Left lung (tissue), 10 donors: ENCODE measurements around the gene SPI1. TPM values are rescaled to one million over a fixed set of nuclear protein-coding genes. Genes with fewer than 3 reads are reported as not detected.

Experiments used
- ATAC-seq: fragments of 200-7000 bp; cut with Tn5 transposase; one replicate; pipeline ENCODE4 v1.9.1; 2020; ENCODE audit warnings: moderate library complexity
- DNase-seq, 4 donors: peaks; one replicate each; pipeline ENCODE4 v3.0.0-alpha.2; 2013 to 2020
- H3K27ac ChIP-seq, 2 donors: fragments of 200-600 bp; sonication (generic) in 1 of 2; one replicate each; pipeline versions ENCODE4 v1.5.0 to v1.8.0; 2020 to 2021
- H3K27me3 ChIP-seq, 2 donors: fragments of 200-600 bp; sonication (generic) in 1 of 2; one replicate each; pipeline versions ENCODE4 v1.5.0 to v1.8.0; 2020 to 2021
- H3K36me3 ChIP-seq, 2 donors: fragments of 200-600 bp; sonication (generic) in 1 of 2; one replicate each; pipeline versions ENCODE4 v1.5.0 to v1.8.0; 2020 to 2021
- H3K4me1 ChIP-seq, 2 donors: fragments of 200-600 bp; one replicate each; pipeline ENCODE4 v1.8.0; 2021
- H3K4me3 ChIP-seq, 2 donors: fragments of 200-600 bp; sonication (generic) in 1 of 2; one replicate each; pipeline versions ENCODE4 v1.5.0 to v1.8.0; 2020 to 2021; ENCODE audit warnings: mild to moderate bottlenecking in 1 of 2
- H3K9me3 ChIP-seq, 2 donors: fragments of 200-600 bp; sonication (generic) in 1 of 2; one replicate each; pipeline versions ENCODE4 v1.5.0 to v1.8.0; 2020 to 2021
- CTCF ChIP-seq, 2 donors: fragments of 200-600 bp; sonication (generic) in 1 of 2; IDR thresholded peaks; one replicate each; pipeline versions ENCODE4 v1.5.0 to v1.8.0; 2021; ENCODE audit warnings: antibody characterized with exemption in 2 of 2
- intact Hi-C, 2 donors: fragments of 100-400 bp; cut with DNase I; formaldehyde crosslinking; loops; one replicate each; pipeline versions ENCODE4 v1.11.2 to v1.14.2; 2022
- polyA plus RNA-seq, 6 donors: library from polyadenylated mRNA; unstranded; fragments of 120-200 nt; gene quantifications; one replicate each; pipeline ENCODE4 v1.2.1, GENCODE V29; 2013; ENCODE audit not compliant: insufficient read length in 6 of 6
- total RNA-seq, 2 donors: library from RNA; stranded (reverse); fragmentation: NEBNext Ultra II Directional; extraction: Animal tissue kit (Norgen Biotek cat#: 25700); gene quantifications; one replicate each; pipeline ENCODE4 v1.2.1, GENCODE V29; 2021
- donor health status: DM: no; HTN: yes; CAD: no.
- donor health status: DM: no; HTN: no; CAD: no.

The SPI1 gene
- total and polyA plus RNA-seq, 8 donors: 4.9 to 194 (median 6.2) TPM

GRCh38 chr11:47329431-47329986 is 48.8 kb downstream of the SPI1 start:
- intact Hi-C loops: no loop called here
- H3K27me3 ChIP-seq: no peaks in the 10 kb centered on the region
- H3K27ac ChIP-seq: no peak overlapping the region

GRCh38 chr11:47328449-47329390 is 49.6 kb downstream of the SPI1 start:
- intact Hi-C loops: no loop called here
- H3K36me3 ChIP-seq: peaks cover 0 to 12% of the 10 kb centered on the region in 2 donors
- H3K4me1 ChIP-seq: peaks cover 0 to 5% of the 10 kb centered on the region in 2 donors
- no peaks in the 10 kb centered on the region for H3K27me3 ChIP-seq
- DNase-seq: no peak
- no peak overlapping the region for H3K27ac ChIP-seq
- ATAC-seq: no peak
- TF ChIP-seq CTCF (IDR thresholded peaks at IDR 0.05): no peak
- H3K9me3 ChIP-seq: no peaks in the 10 kb centered on the region
- no peak overlapping the region for H3K4me3 ChIP-seq

More at GRCh38 chr11:47329431-47329986, 48.8 kb downstream of the SPI1 start:
- Histone ChIP-seq H3K9me3 (no peaks in the 10 kb centered on the region), H3K36me3 (peaks cover 0 to 12% of the 10 kb centered on the region in 2 donors), H3K4me3 (no peak overlapping the region), H3K4me1 (peaks cover 0 to 5% of the 10 kb centered on the region in 2 donors)
- no peak for TF ChIP-seq CTCF (IDR thresholded peaks at IDR 0.05)
- DNase-seq (no peak), ATAC-seq (no peak)

GRCh38 chr11:47327949-47328348 is 50.4 kb downstream of the SPI1 start:
- H3K27me3 ChIP-seq: no peaks in the 10 kb centered on the region
- H3K27ac ChIP-seq: no peak overlapping the region
- no peaks in the 10 kb centered on the region for H3K9me3 ChIP-seq
- H3K4me3 ChIP-seq: no peak overlapping the region
- DNase-seq: no peak
- TF ChIP-seq CTCF (IDR thresholded peaks at IDR 0.05): no peak
- intact Hi-C loops: no loop called here
- no peak for ATAC-seq
- H3K36me3 ChIP-seq: peaks cover 0 to 5% of the 10 kb centered on the region in 2 donors
- H3K4me1 ChIP-seq: peaks cover 0 to 5% of the 10 kb centered on the region in 2 donors

GRCh38 chr11:47327025-47327424 is 51.3 kb downstream of the SPI1 start:
- no peaks in the 10 kb centered on the region for H3K27me3 ChIP-seq
- H3K27ac ChIP-seq: no peak overlapping the region
- ATAC-seq (no peak), DNase-seq (no peak)
- intact Hi-C loops: no loop called here
- H3K36me3 ChIP-seq: no peaks in the 10 kb centered on the region
- peaks cover 0 to 5% of the 10 kb centered on the region in 2 donors for H3K4me1 ChIP-seq
- no peak overlapping the region for H3K4me3 ChIP-seq
- H3K9me3 ChIP-seq: no peaks in the 10 kb centered on the region
- no peak for TF ChIP-seq CTCF (IDR thresholded peaks at IDR 0.05)

- intact Hi-C loops: no loop called here
- Histone ChIP-seq H3K36me3 (no peaks in the 10 kb centered on the region), H3K9me3 (no peaks in the 10 kb centered on the region), H3K4me1 (peaks cover 0 to 5% of the 10 kb centered on the region in 2 donors), H3K4me3 (no peak overlapping the region), H3K27ac (no peak overlapping the region), H3K27me3 (no peaks in the 10 kb centered on the region)
- ATAC-seq: no peak
- DNase-seq: no peak
- TF ChIP-seq CTCF (IDR thresholded peaks at IDR 0.05): no peak
Measured at GRCh38 chr11:47326198-47326597, 52.1 kb downstream of the SPI1 start.
